DND-41 (cell line): ENCODE data around the gene GTF2H4.

Experiments
- CTCF ChIP-seq: IDR thresholded peaks from 2 replicates; pipeline ENCODE4 v1.5.1; 2012; ENCODE audit warnings: borderline replicate concordance, low read length, moderate library complexity, mild to moderate bottlenecking; ENCODE audit not compliant: poor library complexity, severe bottlenecking; ENCODE audit errors: extremely low read depth
- EZH2 ChIP-seq: IDR thresholded peaks from 3 replicates; pipeline ENCODE4 v1.6.1; 2012; ENCODE audit warnings: borderline replicate concordance, low read depth, mild to moderate bottlenecking, moderate library complexity, low read length, inconsistent platforms; ENCODE audit not compliant: severe bottlenecking

- peak; percentile 50 for TF ChIP-seq CTCF
- TF ChIP-seq EZH2 = no peak
These were observed 6.3 kb downstream of the GTF2H4 start, which contains the start of gene VARS2 for GRCh38 chr6:30914076-30914853.
